ENCODE measurements around the gene ZDHHC11.
"Not testable (repeated sequence)": the region's sequence is repeated elsewhere in the genome, so short reads cannot be mapped to it uniquely, and the experiment has no call there.

Gene ZDHHC11

GRCh38 chr5:775595-775960, 75.2 kb downstream of the ZDHHC11 start:
- not testable (repeated sequence) for H3K4me3 Mint-ChIP-seq; H3K36me3 Mint-ChIP-seq; H3K27ac Mint-ChIP-seq; H3K27me3 Mint-ChIP-seq; H3K9me3 Mint-ChIP-seq (ENCODE audit: low read depth); H3K4me1 Mint-ChIP-seq (ENCODE audit: low read depth)

DNA sequence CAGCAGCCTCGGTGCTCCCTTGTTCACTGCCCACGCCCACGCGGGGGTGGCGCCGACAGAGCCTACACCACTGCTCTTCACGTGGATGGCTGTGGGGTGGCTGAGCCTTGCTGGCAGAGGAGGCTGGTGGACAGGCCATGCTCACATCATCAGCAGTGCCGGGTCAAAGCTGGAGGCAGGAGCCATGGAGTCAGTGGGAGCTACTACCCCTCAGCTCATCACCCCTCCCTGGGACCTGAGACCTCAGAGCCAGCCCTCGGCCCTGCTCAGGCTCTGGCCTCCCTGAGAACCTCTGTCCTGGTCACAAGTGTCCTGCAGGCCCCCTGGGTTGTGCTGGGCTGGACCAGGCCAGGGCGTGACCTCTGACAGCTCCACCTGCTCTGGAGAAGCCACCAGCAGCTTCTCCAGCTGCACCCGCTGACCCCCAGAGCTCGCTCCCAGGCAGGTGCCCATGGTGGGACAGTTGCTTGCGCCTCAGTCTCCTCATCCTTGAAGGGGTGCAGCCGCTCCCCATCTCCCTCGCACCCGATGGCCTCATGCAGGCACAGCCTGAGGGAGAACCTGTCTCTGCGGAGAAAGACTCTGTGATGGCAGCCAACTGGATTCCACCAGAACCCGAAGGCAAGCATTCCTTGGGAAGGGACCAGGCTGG, 75.8 kb downstream of the ZDHHC11 start:
- not testable (repeated sequence) for H3K27ac Mint-ChIP-seq; H3K27me3 Mint-ChIP-seq; H3K9me3 Mint-ChIP-seq (ENCODE audit: low read depth); H3K36me3 Mint-ChIP-seq; H3K4me3 Mint-ChIP-seq; H3K4me1 Mint-ChIP-seq (ENCODE audit: low read depth)

- H3K27ac Mint-ChIP-seq; H3K27me3 Mint-ChIP-seq; H3K4me1 Mint-ChIP-seq (ENCODE audit: low read depth); H3K36me3 Mint-ChIP-seq; H3K9me3 Mint-ChIP-seq (ENCODE audit: low read depth); H3K4me3 Mint-ChIP-seq: not testable (repeated sequence)
Observed at GRCh38 chr5:774304-774703, 76.5 kb downstream of the ZDHHC11 start.

DNA sequence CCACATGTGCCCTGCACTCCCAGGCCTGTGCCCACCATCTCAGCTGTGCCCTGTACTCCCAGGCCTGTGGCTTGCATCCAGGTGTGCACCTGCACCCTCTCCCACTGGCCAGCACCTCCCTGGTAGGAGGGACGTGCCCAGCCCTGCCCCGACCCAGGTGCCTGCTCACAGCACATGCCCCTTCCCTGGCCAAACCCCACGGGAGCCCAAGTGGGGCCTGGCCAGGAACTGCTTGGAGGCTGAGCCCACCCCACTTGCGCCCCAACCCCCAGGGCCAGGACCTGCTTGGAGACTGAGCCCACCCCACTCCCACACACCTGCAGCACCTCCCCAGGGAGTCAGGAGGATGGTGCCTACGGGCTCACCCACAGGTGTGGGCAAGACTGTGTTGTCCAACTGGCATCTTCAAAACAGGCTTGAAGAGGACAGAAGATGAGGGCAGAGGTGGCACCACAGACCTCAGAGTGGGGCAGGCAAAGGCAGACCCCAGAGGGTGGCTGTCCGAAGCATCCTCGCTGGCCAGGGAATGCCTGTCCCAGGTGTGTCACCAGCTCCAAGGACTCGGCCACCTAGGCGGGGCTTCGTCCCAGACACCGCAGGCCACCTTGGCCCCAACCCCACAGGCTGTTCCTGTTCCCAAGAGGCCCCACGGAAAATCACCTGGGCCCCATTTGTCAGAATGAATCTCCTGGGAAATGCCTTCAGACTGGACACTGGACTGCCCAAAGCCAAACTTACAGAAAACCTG, 77.1 kb downstream of the ZDHHC11 start:
- no peaks in the 10 kb centered on the region for H3K9me3 Mint-ChIP-seq (ENCODE audit: low read depth)
- no peak overlapping the region for H3K27ac Mint-ChIP-seq
- H3K36me3 Mint-ChIP-seq, result no peaks in the 10 kb centered on the region
- H3K4me1 Mint-ChIP-seq (ENCODE audit: low read depth), result no peaks in the 10 kb centered on the region
- H3K4me3 Mint-ChIP-seq, result no peak overlapping the region
- H3K27me3 Mint-ChIP-seq, result no peaks in the 10 kb centered on the region

DNA sequence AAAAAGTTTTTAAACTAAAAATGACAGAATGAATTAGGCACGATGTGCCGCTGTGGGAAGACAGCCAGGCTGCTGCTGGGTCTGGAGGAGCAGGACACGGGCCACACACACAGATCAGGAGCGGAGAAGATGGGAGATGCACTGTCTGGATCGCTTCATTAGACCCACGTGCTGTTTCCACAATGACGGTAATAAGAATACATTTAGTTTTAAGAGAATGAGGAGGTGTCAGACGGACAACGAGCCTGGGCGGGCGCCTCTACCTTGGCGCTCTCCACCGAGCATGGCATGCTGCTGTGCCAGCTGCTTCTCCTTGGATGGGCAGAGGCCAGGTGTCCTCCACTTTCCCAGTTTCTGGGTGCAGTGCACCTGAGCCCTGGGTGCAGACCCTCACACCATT, 77.9 kb downstream of the ZDHHC11 start:
- H3K27ac Mint-ChIP-seq; H3K4me3 Mint-ChIP-seq; H3K4me1 Mint-ChIP-seq (ENCODE audit: low read depth); H3K36me3 Mint-ChIP-seq; H3K27me3 Mint-ChIP-seq; H3K9me3 Mint-ChIP-seq (ENCODE audit: low read depth): not testable (repeated sequence)

- H3K9me3 Mint-ChIP-seq (ENCODE audit: low read depth); H3K36me3 Mint-ChIP-seq; H3K4me1 Mint-ChIP-seq (ENCODE audit: low read depth); H3K4me3 Mint-ChIP-seq; H3K27me3 Mint-ChIP-seq; H3K27ac Mint-ChIP-seq: not testable (repeated sequence)
Observed at GRCh38 chr5:772547-772890, 78.3 kb downstream of the ZDHHC11 start.

DNA sequence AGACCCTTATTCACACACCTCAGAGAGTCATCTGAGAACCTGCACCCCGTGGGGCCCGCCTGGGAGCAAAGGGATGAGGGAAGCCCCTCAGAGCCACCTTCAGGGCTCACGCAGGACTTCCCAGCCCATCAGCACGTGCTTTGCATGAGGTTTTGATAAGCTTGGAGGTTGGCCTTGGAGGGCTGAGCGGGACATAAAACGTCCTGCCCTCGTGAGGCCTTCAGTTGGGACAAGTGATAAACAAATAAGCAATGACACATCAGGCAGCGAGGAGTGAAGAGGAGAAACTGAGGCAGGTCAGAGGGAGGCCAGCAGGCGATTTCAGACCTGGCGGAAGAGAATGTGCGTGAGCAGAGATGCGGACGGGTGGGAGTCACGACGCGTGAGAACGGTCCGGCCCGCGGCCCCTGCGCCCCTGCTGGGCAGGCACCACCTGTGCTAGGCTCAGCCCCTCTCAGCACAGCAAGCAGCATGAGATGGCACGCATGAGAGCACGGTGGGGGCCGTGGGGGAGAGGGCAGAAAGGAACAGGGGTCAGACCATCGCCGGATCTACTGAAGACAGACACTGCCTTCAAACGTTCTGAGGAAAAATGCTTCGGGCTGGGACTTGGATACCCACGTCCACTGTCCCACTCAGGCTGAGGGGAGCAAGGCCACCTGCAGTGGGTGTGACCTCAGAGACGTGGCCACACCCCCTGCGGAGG, 78.8 kb downstream of the ZDHHC11 start:
- H3K4me3 Mint-ChIP-seq; H3K9me3 Mint-ChIP-seq (ENCODE audit: low read depth); H3K36me3 Mint-ChIP-seq; H3K27me3 Mint-ChIP-seq; H3K4me1 Mint-ChIP-seq (ENCODE audit: low read depth); H3K27ac Mint-ChIP-seq: not testable (repeated sequence)

DNA sequence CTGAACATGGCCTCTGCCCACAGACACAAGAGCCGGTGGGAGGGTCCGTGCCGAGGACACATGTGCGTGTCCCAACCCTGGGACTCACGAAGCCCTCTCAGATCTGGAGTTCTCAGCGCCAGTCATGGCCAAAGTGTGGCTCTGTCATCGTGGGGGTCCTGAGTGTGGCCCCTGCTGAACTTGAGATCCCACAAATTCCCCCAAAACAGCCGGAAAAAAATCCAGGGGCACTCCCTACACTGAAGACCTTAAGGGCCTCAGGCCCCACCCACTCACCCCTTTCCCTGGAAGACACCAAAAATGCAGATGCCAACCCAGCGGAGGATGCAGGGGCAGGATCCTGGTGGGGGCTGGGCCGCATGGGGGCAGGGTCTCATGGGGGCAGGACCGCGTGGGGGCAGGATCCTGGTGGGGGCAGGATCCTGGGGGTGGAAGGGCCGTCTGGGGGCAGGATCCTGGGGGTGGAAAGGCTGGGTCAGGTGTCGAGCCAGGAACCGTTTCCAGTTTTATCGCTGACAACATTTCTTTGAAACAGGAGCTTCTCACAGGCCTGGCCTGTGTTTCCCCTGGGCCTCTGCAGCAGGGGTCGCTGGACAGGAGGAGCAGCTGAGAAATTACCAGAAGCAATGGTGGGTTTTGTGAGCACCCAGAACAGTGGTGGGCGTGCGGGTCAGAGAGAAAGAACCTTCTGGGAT, 79.6 kb downstream of the ZDHHC11 start:
- not testable (repeated sequence) for H3K27ac Mint-ChIP-seq; H3K4me1 Mint-ChIP-seq (ENCODE audit: low read depth); H3K4me3 Mint-ChIP-seq; H3K36me3 Mint-ChIP-seq; H3K27me3 Mint-ChIP-seq; H3K9me3 Mint-ChIP-seq (ENCODE audit: low read depth)

GRCh38 chr5:770585-770984, 80.2 kb downstream of the ZDHHC11 start:
- H3K9me3 Mint-ChIP-seq (ENCODE audit: low read depth); H3K27ac Mint-ChIP-seq; H3K27me3 Mint-ChIP-seq; H3K4me1 Mint-ChIP-seq (ENCODE audit: low read depth); H3K36me3 Mint-ChIP-seq; H3K4me3 Mint-ChIP-seq: not testable (repeated sequence)

DNA sequence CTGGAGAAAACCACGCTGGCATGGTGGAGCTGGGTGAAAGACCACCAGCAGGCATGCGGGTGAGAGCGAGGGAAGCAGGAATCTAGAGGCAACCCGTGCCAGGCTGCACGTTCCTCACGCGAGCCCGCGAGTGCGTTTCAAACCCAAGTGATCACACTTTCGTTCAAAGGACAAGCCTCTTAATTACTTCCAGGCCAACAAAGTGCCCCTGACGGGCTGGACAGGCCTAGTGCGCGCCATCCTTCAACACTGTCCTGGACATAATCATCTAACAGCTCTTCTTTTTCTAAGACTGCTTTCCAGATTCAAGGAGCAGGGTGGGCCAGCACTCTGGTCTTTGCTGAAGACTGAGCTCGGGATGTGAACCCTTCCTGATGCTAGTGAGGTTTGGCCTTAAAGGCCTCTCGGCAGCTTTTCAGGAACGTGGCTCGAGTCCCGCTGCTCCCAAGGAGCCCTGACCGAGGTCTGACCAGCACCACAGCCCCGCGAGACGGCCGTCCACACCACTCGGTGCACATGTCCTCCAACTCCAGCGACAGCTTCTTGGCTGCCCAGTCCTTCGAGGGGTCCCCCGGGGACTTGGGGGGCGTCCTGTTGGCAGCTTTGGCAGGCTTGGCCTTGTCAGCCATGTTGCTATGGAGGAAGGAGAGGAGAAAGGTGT, 81.2 kb downstream of the ZDHHC11 start:
- not testable (repeated sequence) for H3K4me1 Mint-ChIP-seq (ENCODE audit: low read depth); H3K27ac Mint-ChIP-seq; H3K9me3 Mint-ChIP-seq (ENCODE audit: low read depth); H3K4me3 Mint-ChIP-seq; H3K27me3 Mint-ChIP-seq; H3K36me3 Mint-ChIP-seq

DNA sequence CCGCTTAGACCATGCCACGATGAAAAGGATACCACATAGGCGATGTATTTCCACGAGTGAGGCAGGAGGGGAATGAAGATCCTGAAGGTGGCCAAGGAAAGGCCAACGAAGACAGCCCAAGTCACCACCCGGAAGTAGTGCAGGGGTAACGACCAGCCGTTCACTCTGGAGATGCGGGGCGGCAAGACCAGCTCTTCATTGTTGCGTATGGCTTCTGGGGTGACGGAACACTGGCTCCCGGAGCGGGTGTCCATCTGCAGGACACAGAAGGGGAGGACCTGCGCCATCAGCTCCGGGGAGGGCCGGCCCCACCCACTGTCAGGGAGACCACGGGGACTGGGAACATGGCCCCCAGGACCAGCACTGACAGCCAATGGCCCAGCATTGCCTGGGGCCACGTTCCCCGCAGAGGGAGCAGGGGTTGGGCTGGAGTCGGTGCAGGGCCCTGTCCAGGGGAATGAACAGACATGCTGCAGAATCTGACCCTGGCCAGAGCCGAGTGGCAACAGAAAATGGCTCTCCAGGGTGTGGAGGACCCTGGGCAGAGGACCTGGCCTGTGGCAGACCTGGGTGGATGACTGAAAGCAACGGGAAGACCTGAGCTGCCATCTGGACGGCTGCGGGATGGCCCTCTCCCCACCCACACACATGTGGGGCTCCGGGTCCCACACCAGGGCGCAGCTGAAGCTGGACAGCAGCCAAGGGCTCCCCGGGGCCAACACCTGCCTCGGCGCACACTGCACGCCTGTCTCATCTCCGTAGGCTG, 83.9 kb downstream of the ZDHHC11 start:
- Mint-ChIP-seq H3K4me3 (no peak overlapping the region), H3K27me3 (no peaks in the 10 kb centered on the region), H3K4me1 (ENCODE audit: low read depth) (no peaks in the 10 kb centered on the region), H3K36me3 (no peaks in the 10 kb centered on the region), H3K9me3 (ENCODE audit: low read depth) (no peaks in the 10 kb centered on the region), H3K27ac (no peak overlapping the region)

DNA sequence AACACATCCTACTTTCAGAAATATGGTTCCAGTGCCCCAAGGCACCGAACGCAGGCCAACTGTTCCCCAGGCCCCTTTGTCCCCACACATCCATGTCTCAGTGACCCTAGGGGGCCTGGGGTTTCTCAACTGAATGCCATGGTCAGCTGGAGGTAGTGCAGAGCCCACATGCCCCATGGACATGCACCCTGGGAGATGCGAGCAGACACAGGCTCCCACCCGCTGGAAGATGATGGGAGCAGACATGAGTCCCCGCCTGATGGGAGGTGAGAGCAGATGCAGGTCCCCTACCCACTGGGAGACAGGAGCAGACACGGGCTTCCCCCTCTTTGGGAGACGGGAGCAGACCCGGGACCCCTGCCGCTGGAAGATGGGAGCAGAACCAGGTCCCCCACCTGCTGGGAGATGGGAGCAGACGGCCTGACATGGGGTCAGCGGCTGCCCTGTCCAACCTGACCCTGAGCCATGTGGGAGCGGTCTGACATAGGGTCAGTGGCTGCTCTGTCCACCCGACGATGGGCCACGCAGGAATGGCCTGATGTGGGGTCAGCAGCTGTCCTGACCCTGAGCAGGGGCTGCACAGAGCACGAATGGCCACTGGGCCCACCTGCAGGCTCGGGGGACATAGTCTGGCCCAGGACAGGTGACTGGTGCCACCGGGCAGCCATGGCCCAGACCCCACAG, 84.7 kb downstream of the ZDHHC11 start:
- no peaks in the 10 kb centered on the region for H3K27me3 Mint-ChIP-seq
- H3K27ac Mint-ChIP-seq, result no peak overlapping the region
- H3K9me3 Mint-ChIP-seq (ENCODE audit: low read depth), result no peaks in the 10 kb centered on the region
- H3K4me1 Mint-ChIP-seq (ENCODE audit: low read depth), result no peaks in the 10 kb centered on the region
- H3K4me3 Mint-ChIP-seq, result no peak overlapping the region
- no peaks in the 10 kb centered on the region for H3K36me3 Mint-ChIP-seq

DNA sequence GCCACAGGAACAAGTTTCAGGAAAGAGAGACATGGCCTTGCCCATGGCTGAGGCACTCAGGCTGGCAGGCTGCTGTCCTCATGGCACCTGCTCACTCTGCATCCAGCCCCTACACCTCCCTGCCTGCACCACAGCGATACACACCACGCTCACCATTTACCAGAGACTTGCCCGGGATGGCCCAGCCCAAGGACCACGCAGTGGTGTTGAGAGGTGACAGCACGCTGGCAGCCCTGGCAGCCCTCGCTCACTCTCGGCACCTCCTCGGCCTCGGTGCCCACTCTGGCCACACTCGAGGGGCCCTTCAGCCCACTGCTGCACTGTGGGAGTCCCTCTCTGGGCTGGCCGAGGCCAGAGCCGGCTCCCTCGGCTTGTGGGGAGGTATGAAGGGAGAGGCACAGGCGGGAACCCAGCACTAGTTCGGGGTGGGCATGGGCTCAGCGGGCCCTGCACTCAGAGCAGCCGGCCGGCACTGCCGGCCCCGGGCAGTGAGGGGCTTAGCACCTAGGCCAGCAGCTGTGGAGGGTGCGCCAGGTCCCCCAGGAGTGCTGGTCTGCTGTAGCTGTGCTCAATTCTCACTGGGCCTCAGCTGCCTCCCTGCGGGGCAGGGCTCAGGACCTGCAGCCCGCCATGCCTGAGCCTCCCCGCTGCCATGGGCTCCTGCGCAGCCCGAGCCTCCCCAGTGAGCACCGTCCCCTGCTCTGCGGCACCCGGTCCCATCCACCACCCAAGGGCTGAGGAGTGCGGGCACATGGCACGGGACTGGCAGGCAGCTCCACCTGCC, 86.6 kb downstream of the ZDHHC11 start:
- Mint-ChIP-seq H3K27me3 (no peaks in the 10 kb centered on the region), H3K27ac (no peak overlapping the region), H3K4me3 (no peak overlapping the region), H3K9me3 (ENCODE audit: low read depth) (no peaks in the 10 kb centered on the region), H3K4me1 (ENCODE audit: low read depth) (peaks cover 2% of the 10 kb centered on the region), H3K36me3 (no peaks in the 10 kb centered on the region)
